GM12892 (cell line): ENCODE measurements around the gene SDSL.

Source experiments
- POLR2A ChIP-seq: IDR thresholded peaks from 2 replicates; pipeline ENCODE4 v1.6.1; 2011; ENCODE audit warnings: low read depth, low read length, control low read depth
- POLR2AphosphoS5 ChIP-seq: IDR thresholded peaks from 2 replicates; pipeline ENCODE4 v1.6.1; 2011; ENCODE audit warnings: low read depth, low read length, control low read depth
- TAF1 ChIP-seq: IDR thresholded peaks from 2 replicates; pipeline ENCODE4 v1.6.1; 2011; ENCODE audit warnings: low read depth, mild to moderate bottlenecking, control low read depth, low read length, borderline replicate concordance

DNA sequence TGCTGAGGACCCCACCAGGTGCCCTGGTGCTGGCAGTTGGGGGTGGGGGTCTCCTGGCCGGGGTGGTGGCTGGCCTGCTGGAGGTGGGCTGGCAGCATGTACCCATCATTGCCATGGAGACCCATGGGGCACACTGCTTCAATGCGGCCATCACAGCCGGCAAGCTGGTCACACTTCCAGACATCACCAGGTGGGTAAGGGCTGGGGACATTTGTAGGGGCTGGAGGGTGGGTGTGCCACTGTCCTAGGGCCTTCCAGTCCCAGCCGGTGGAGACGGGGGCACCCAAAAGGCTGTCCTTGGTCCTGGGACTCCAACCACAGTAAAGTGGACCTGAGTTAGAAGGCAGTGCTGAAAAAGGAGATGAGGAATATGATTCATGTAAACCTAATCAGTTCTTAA lies 13.2 kb downstream of the SDSL start:
- TF ChIP-seq POLR2A (no peak), POLR2AphosphoS5 (no peak), TAF1 (no peak)
